A673 (cell line): ENCODE measurements around the gene PSMB2. TPM values are rescaled to one million over a fixed set of nuclear protein-coding genes. Genes with fewer than 3 reads are reported as not detected.
"Not testable (repeated sequence)": the region's sequence is repeated elsewhere in the genome, so short reads cannot be mapped to it uniquely, and the experiment has no call there.

Experiments
- BruUV-seq: library from RNA; stranded (reverse); fragments of 400-500 nt; replicated peaks from 2 replicates; lab custom pipeline; 2021; lab: Mats Ljungman, UMichigan
- CTCF ChIA-PET: fragments of 300-600 bp; sonication (Branson Sonifier 250); formaldehyde crosslinking; loops from one replicate; lab custom pipeline; 2022; ENCODE audit warnings: antibody characterized with exemption; lab: Charles Lee
- POLR2A ChIA-PET: fragments of 300-600 bp; sonication (Branson Sonifier 250); formaldehyde crosslinking; loops from one replicate; lab custom pipeline; 2022; ENCODE audit warnings: antibody characterized with exemption; ENCODE audit not compliant: low non-redundant PET; lab: Charles Lee
- DNase-seq: peaks from one replicate; pipeline ENCODE4 v3.0.0-alpha.2; 2015; ENCODE audit warnings: low spot score
- H3K27ac ChIP-seq: fragments of 200-600 bp; sonication (generic); 2 replicates; pipeline ENCODE4 v1.5.1; 2016; ENCODE audit warnings: mixed run types, low read depth, mild to moderate bottlenecking, mixed read lengths, antibody characterized with exemption, low read length; ENCODE audit not compliant: poor library complexity, severe bottlenecking
- H3K27me3 ChIP-seq: fragments of 200-600 bp; sonication (generic); replicated peaks from 2 replicates; pipeline ENCODE4 v1.6.1; 2017; ENCODE audit warnings: mixed run types, low read depth, mild to moderate bottlenecking, mixed read lengths, antibody characterized with exemption, low read length; ENCODE audit not compliant: insufficient read depth, poor library complexity
- H3K36me3 ChIP-seq: fragments of 200-600 bp; sonication (generic); 2 replicates; pipeline ENCODE4 v1.6.1; 2016; ENCODE audit warnings: mixed run types, mild to moderate bottlenecking, mixed read lengths, antibody characterized with exemption, low read length; ENCODE audit not compliant: insufficient read depth, poor library complexity, severe bottlenecking
- H3K4me1 ChIP-seq: fragments of 200-600 bp; sonication (generic); 2 replicates; pipeline ENCODE4 v1.6.1; 2017; ENCODE audit warnings: mixed run types, mild to moderate bottlenecking, mixed read lengths, antibody characterized with exemption, low read length; ENCODE audit not compliant: insufficient read depth, poor library complexity, severe bottlenecking
- H3K4me3 ChIP-seq: fragments of 200-600 bp; sonication (generic); 2 replicates; pipeline ENCODE4 v1.5.1; 2016; ENCODE audit warnings: low read depth, mixed run types, mild to moderate bottlenecking, mixed read lengths, low read length; ENCODE audit not compliant: poor library complexity, severe bottlenecking
- H3K9me3 ChIP-seq: fragments of 200-600 bp; sonication (generic); 2 replicates; pipeline ENCODE4 v1.6.1; 2016; ENCODE audit warnings: mixed run types, low read depth, mild to moderate bottlenecking, mixed read lengths, antibody characterized with exemption, low read length; ENCODE audit not compliant: poor library complexity, severe bottlenecking
- CTCF ChIP-seq: fragments of 300-800, 200-600 bp; sonication (generic); conservative IDR thresholded peaks from 2 replicates; pipeline ENCODE4 v1.5.1; 2017; ENCODE audit warnings: low read depth, mild to moderate bottlenecking, antibody characterized with exemption, low read length, moderate library complexity, mixed read lengths
- EZH2 ChIP-seq: fragments of 200-600 bp; sonication (generic); IDR thresholded peaks from 2 replicates; pipeline ENCODE4 v1.6.1; 2017; ENCODE audit warnings: borderline replicate concordance, low read depth, mild to moderate bottlenecking, mixed read lengths, antibody characterized with exemption, low read length; ENCODE audit not compliant: poor library complexity, severe bottlenecking
- intact Hi-C: fragments of 100-400 bp; cut with micrococcal nuclease; formaldehyde crosslinking; loops from one replicate; pipeline ENCODE4 v1.10.0; 2022; ENCODE audit not compliant: unreplicated experiment
- total RNA-seq: library from RNA; stranded (reverse); gene quantifications from 2 replicates; pipeline ENCODE4 v1.2.3, GENCODE V29; 2021

PSMB2 gene
- total RNA-seq, 1 experiment from 2014 or later: 169 TPM

GRCh38 chr1:35587736-35588135 is 53.6 kb downstream of the PSMB2 start:
- Histone ChIP-seq H3K36me3 (no peaks in the 10 kb centered on the region), H3K4me1 (no peaks in the 10 kb centered on the region), H3K4me3 (no peak overlapping the region), H3K27me3 (no peaks in the 10 kb centered on the region), H3K9me3 (no peaks in the 10 kb centered on the region), H3K27ac (no peak overlapping the region)
- POLR2A ChIA-PET: no interaction called here
- no peak for TF ChIP-seq CTCF
- TF ChIP-seq EZH2: no peak
- intact Hi-C loops: no loop called here
- CTCF ChIA-PET: no interaction called here
- BruUV-seq: no TSS peak
- DNase-seq: no peak

GRCh38 chr1:35586808-35587207 is 54.5 kb downstream of the PSMB2 start:
- Histone ChIP-seq H3K27me3 (no peaks in the 10 kb centered on the region), H3K9me3 (no peaks in the 10 kb centered on the region), H3K4me3 (no peak overlapping the region), H3K27ac (no peak overlapping the region), H3K4me1 (no peaks in the 10 kb centered on the region), H3K36me3 (no peaks in the 10 kb centered on the region)
- no peak for TF ChIP-seq CTCF
- TF ChIP-seq EZH2: no peak
- POLR2A ChIA-PET: no interaction called here
- DNase-seq: no peak
- no TSS peak for BruUV-seq
- CTCF ChIA-PET: no interaction called here
- intact Hi-C loops: no loop called here

GRCh38 chr1:35585805-35586204 is 55.5 kb downstream of the PSMB2 start:
- BruUV-seq, H3K36me3 ChIP-seq, H3K9me3 ChIP-seq, H3K27me3 ChIP-seq, H3K4me1 ChIP-seq, DNase-seq, H3K4me3 ChIP-seq, intact Hi-C loops, H3K27ac ChIP-seq: not testable (repeated sequence)
- ChIA-PET POLR2A (interaction anchor here (0.5 kb wide), 1 partner anchor 57 kb away, joined by 3 read pairs; no protein-coding TSS in a partner anchor), CTCF (interaction anchor here (0.7 kb wide), 1 partner anchor 116 kb away, joined by 3 read pairs; no protein-coding TSS in a partner anchor)

GRCh38 chr1:35585281-35585680 is 56.0 kb downstream of the PSMB2 start:
- no peaks in the 10 kb centered on the region for H3K36me3 ChIP-seq
- CTCF ChIA-PET: no interaction called here
- POLR2A ChIA-PET: no interaction called here

GRCh38 chr1:35581621-35582020 is 59.7 kb downstream of the PSMB2 start:
- H3K36me3 ChIP-seq, DNase-seq, POLR2A ChIA-PET, H3K4me3 ChIP-seq, H3K4me1 ChIP-seq, H3K27me3 ChIP-seq, intact Hi-C loops, CTCF ChIA-PET, BruUV-seq, H3K9me3 ChIP-seq, H3K27ac ChIP-seq: not testable (repeated sequence)

More at GRCh38 chr1:35585281-35585680, 56.0 kb downstream of the PSMB2 start:
- Histone ChIP-seq H3K9me3 (no peaks in the 10 kb centered on the region), H3K4me3 (no peak overlapping the region), H3K27ac (no peak overlapping the region), H3K4me1 (no peaks in the 10 kb centered on the region), H3K27me3 (no peaks in the 10 kb centered on the region)
- TF ChIP-seq EZH2 (no peak), CTCF (no peak)
- intact Hi-C loops: no loop called here
- BruUV-seq: no TSS peak
- no peak for DNase-seq
